Esophagus muscularis mucosa (tissue), 4 donors: ENCODE data around the gene ARPC5L. TPM values are rescaled to one million over a fixed set of nuclear protein-coding genes. Genes with fewer than 3 reads are reported as not detected.

ENCODE experiments used
- DNase-seq: peaks from one replicate; pipeline ENCODE4 v3.0.0-alpha.2; 2017; ENCODE audit errors: extremely low spot score
- H3K27ac ChIP-seq, 4 donors: fragments of 200-600 bp; sonication (generic); replicated peaks in 1 of 4; 1 replicate in 3 of 4; 2 replicates in 1 of 4; pipeline ENCODE4 v1.5.1; 2016 to 2019; ENCODE audit warnings: mild to moderate bottlenecking in 1 of 4
- H3K27me3 ChIP-seq, 4 donors: fragments of 200-600 bp; sonication (generic); one replicate each; pipeline versions ENCODE4 v1.5.1 to v1.6.0; 2016 to 2019
- H3K36me3 ChIP-seq, 4 donors: fragments of 200-600 bp; sonication (generic); one replicate each; pipeline ENCODE4 v1.5.1; 2016 to 2019
- H3K4me1 ChIP-seq, 4 donors: fragments of 200-600 bp; sonication (generic); one replicate each; pipeline ENCODE4 v1.5.1; 2016 to 2019
- H3K4me3 ChIP-seq, 4 donors: fragments of 200-600 bp; sonication (generic); 1 replicate in 2 of 4; 2 replicates in 2 of 4; pipeline ENCODE4 v1.5.1; 2016 to 2019; ENCODE audit warnings: mild to moderate bottlenecking in 4 of 4, moderate library complexity in 1 of 4
- H3K9me3 ChIP-seq, 4 donors: fragments of 200-600 bp; sonication (generic); 1 replicate in 3 of 4; 2 replicates in 1 of 4; pipeline ENCODE4 v1.5.1; 2016 to 2019
- EP300 ChIP-seq: sonication (generic); formaldehyde crosslinking; IDR thresholded peaks from one replicate; pipeline ENCODE4 v1.6.1; 2017; ENCODE audit warnings: antibody characterized with exemption
- POLR2A ChIP-seq: fragments of 450-650 bp; IDR thresholded peaks from one replicate; pipeline ENCODE4 v1.6.1; 2017; ENCODE audit warnings: antibody characterized with exemption, moderate library complexity, mild to moderate bottlenecking, low read depth
- POLR2AphosphoS5 ChIP-seq, 2 donors: sonication (generic); formaldehyde crosslinking; IDR thresholded peaks; one replicate each; pipeline ENCODE4 v1.6.1; 2017; ENCODE audit warnings: antibody characterized with exemption in 2 of 2
- WGBS: methylation state at CpG from one replicate; pipeline ENCODE4 v1.1.5; 2018; 5-methylcytosine and 5-hydroxymethylcytosine counted together
- intact Hi-C: fragments of 100-400 bp; cut with DNase I; formaldehyde crosslinking; loops from one replicate; pipeline ENCODE4 v1.15.1; 2023
- total RNA-seq, 4 donors: library from RNA; depleted of rRNA; stranded (reverse); fragments of >200 nt; gene quantifications; one replicate each; pipeline versions ENCODE4 v1.1.0 to v1.2.1, GENCODE V29; 2016
- TF ChIP-seq, protein P1 (sequence below), 3 experiments: fragments of 200-600 bp in 2 of 3; fragments of 450-650 bp in 1 of 3; sonication (generic) in 2 of 3; IDR thresholded peaks; one replicate each; pipeline ENCODE4 v1.5.1; 2017 to 2019; ENCODE audit warnings: antibody characterized with exemption in 3 of 3, mild to moderate bottlenecking in 2 of 3, moderate library complexity in 1 of 3

The ARPC5L gene
- total RNA-seq, 4 donors from 2014 or later = 23.3 to 28.2 (median 26.7) TPM

DNA sequence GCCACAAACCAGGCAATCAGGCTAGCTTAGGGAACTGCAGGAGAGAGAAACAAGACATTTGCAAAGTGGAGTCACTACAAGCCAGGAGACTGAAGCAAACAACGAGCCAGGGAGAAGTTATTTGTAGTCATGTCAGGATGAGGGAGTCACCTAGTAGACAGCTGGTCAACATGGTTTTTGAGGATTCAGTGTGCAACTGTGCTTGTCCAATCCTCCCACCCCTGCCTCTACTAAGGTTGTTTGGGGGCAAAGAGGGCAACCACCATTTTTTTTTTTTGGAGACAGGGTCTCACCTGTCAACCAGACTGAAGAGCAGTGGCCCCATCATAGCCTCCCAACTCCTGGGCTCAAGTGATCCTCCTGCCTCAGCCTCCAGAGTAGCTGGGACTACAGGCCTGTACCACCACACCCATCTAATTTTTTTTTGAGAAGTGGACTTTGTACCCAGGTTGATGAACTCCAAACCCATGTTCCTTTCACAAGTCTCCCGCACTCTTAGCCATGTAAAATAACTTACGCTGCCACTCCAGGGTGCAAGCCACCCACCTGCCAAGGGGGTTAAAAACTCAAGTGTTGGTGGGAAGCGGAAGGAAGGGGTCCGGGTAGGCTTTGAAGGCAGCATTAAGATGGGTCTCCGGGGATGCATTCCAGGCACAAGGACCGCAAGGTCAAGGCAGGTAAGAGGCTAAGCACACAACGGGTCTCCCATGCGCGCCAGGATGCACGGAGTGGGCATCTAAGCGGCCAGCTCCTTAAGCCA is 1.2 kb upstream of the ARPC5L start:
- Histone ChIP-seq H3K27me3 (no peaks in the 10 kb centered on the region), H3K9me3 (no peaks in the 10 kb centered on the region), H3K27ac (peak overlapping the region; percentile 84 to 89 (median 87)), H3K36me3 (peaks cover 35 to 52% (median 48%) of the 10 kb centered on the region in 4 donors), H3K4me3 (peak overlapping the region; percentile 66 to 83 (median 72)), H3K4me1 (peaks cover 24 to 41% (median 36%) of the 10 kb centered on the region in 4 donors)
- intact Hi-C loops = loop anchor here (10.0 kb wide), 1 partner anchor 334 kb away; no protein-coding TSS in a partner anchor
- WGBS = 5% methylated on average over 11 of the region's 12 CpGs
- no peak for DNase-seq
- no peak for TF ChIP-seq EP300
- no peak for TF ChIP-seq POLR2AphosphoS5 (IDR thresholded peaks at IDR 0.05)
- TF ChIP-seq, protein P1, sequence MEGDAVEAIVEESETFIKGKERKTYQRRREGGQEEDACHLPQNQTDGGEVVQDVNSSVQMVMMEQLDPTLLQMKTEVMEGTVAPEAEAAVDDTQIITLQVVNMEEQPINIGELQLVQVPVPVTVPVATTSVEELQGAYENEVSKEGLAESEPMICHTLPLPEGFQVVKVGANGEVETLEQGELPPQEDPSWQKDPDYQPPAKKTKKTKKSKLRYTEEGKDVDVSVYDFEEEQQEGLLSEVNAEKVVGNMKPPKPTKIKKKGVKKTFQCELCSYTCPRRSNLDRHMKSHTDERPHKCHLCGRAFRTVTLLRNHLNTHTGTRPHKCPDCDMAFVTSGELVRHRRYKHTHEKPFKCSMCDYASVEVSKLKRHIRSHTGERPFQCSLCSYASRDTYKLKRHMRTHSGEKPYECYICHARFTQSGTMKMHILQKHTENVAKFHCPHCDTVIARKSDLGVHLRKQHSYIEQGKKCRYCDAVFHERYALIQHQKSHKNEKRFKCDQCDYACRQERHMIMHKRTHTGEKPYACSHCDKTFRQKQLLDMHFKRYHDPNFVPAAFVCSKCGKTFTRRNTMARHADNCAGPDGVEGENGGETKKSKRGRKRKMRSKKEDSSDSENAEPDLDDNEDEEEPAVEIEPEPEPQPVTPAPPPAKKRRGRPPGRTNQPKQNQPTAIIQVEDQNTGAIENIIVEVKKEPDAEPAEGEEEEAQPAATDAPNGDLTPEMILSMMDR (IDR thresholded peaks at IDR 0.05) = no peak
- no peak for TF ChIP-seq POLR2A

- Histone ChIP-seq H3K9me3 (no peaks in the 10 kb centered on the region), H3K36me3 (peaks cover 22 to 25% (median 23%) of the 10 kb centered on the region in 4 donors), H3K27ac (peak overlapping the region in 1 of 4 donors; percentile 13), H3K4me3 (no peak overlapping the region), H3K4me1 (peaks cover 34 to 49% (median 45%) of the 10 kb centered on the region in 4 donors), H3K27me3 (no peaks in the 10 kb centered on the region)
- no peak for DNase-seq
- intact Hi-C loops = loop anchor here (10.0 kb wide), 1 partner anchor 331 kb away; no protein-coding TSS in a partner anchor
- TF ChIP-seq POLR2A = no peak
- TF ChIP-seq, protein P1 (IDR thresholded peaks at IDR 0.05) = no peak
- TF ChIP-seq POLR2AphosphoS5 (IDR thresholded peaks at IDR 0.05) = peak in 1 of 2 donors; percentile 10
- 77% methylated on average over 7 of the region's 7 CpGs for WGBS
Observed at GRCh38 chr9:124863371-124863871, 1.5 kb downstream of the ARPC5L start.

DNA sequence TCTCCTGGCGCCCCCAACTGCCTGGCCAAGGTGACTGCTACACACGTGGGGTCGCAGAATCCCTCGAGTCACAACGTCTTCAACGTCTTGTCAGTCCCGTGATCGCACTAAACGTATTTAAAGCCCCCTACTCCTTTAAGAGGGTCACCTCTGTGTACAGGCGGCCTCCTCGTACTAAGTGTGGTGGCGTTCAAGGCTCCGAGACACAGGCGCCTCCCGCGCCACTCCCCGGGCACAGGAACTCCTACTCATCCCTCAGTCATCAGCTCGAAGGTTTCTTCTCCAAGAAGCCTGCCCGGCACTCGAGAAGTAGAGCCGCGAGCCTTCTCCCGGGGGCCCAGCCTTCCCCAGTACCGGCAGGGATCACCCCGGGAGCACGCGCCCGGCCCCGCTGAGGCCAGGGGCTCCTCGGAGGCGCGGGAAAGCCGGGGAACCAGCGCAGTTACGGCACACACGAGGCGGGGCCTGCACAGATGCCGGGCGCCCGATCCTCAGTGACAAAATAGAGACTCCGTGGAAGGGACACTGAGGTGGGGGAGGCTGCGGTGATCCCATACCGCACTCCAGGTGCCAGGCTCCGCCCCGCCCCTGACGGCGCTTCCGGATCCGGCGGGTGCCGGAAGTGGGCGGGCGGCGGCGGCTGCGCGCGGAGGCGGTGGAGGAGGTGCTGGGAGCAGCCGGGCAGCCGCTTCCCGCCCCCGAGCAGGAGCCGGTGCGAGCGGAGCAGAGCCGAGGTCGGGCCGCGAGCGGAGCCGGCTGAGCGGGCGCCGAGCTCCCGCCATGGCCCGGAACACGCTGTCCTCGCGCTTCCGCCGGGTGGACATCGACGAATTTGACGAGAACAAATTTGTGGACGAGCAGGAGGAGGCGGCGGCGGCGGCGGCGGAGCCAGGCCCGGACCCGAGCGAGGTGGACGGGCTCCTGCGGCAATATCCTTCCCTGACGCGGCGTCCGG is 6.9 kb downstream of the ARPC5L start:
- peak overlapping the region; percentile 88 to 98 (median 92) for H3K27ac ChIP-seq
- no peaks in the 10 kb centered on the region for H3K9me3 ChIP-seq
- under 1% methylated on average over 64 of the region's 101 CpGs for WGBS
- peak overlapping the region; percentile 74 to 94 (median 88) for H3K4me3 ChIP-seq
- peak; percentile 96 for DNase-seq
- peaks cover 50 to 56% (median 51%) of the 10 kb centered on the region in 4 donors for H3K4me1 ChIP-seq
- H3K27me3 ChIP-seq = no peaks in the 10 kb centered on the region
- TF ChIP-seq POLR2A = peak; percentile 94
- TF ChIP-seq, protein P1 (IDR thresholded peaks at IDR 0.05) = no peak
- peak; percentile 92 to 97 for TF ChIP-seq POLR2AphosphoS5 (IDR thresholded peaks at IDR 0.05)
- H3K36me3 ChIP-seq = peaks cover 0 to 6% (median 5%) of the 10 kb centered on the region in 4 donors
- intact Hi-C loops = loop anchor here (10.0 kb wide), 1 partner anchor 326 kb away; no protein-coding TSS in a partner anchor

DNA sequence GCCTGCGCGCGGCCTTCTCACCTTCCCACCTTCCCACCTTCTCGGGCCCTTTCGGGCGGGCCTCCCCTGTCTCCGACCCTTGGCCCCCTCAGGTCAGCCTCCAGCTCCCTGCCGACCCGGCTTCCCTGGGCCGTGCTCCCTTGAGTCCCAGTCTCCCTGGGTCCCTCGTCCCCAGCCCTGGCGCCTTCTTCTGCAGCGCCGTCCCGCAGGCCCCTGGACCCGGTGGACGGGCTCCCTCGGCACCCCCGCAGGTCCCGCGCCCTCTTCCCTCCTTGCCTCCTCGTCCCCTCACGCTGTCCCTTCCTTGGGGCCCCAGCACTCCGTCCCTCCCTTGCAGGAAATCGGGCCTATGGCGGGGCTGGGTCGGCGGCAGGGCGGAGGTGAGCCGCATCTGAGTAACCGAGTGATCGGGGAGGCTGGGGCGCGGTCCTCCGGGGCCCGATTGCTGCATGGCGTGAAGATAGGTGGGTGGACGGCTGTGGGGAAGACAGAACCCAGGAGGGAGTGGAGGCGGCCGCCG is 7.6 kb downstream of the ARPC5L start:
- Histone ChIP-seq H3K27ac (peak overlapping the region; percentile 88 to 98 (median 92)), H3K27me3 (no peaks in the 10 kb centered on the region), H3K4me3 (peak overlapping the region; percentile 74 to 94 (median 88)), H3K4me1 (peaks cover 50 to 64% (median 56%) of the 10 kb centered on the region in 4 donors), H3K36me3 (peaks cover 0 to 14% (median 12%) of the 10 kb centered on the region in 4 donors), H3K9me3 (no peaks in the 10 kb centered on the region)
- DNase-seq = no peak
- under 1% methylated on average over 25 of the region's 41 CpGs for WGBS
- intact Hi-C loops = loop anchor here (10.0 kb wide), 1 partner anchor 325 kb away; no protein-coding TSS in a partner anchor
- TF ChIP-seq EP300 (no peak), POLR2AphosphoS5 (IDR thresholded peaks at IDR 0.05) (no peak)
- TF ChIP-seq, protein P1 (IDR thresholded peaks at IDR 0.05) = no peak
